ENCODE measurements around the gene TYW5.

DNA sequence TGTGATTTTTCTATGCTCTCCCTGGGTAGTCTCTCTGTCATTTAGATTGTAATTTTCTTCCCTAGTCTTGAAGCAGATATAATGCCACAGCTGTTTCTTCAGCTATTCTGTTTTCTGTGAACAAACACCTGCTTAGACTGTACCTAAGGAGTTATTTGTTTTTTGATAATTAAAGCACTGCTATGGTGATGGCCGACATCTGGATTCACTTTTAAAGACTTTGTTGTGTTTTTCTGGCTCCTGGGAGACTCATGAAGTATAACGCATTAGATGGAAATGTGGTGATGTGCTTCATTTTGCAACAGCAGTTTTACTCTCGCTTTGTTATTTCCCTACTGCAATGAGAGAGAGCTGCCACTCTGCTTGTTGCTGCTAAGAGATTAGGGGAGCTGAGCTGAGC lies 59.9 kb downstream of the TYW5 start:
- no peak for TF ChIP-seq SP1 (CRISPR knock-in tag; conservative IDR thresholded peaks at IDR 0.05)
- TF ChIP-seq, protein P1, sequence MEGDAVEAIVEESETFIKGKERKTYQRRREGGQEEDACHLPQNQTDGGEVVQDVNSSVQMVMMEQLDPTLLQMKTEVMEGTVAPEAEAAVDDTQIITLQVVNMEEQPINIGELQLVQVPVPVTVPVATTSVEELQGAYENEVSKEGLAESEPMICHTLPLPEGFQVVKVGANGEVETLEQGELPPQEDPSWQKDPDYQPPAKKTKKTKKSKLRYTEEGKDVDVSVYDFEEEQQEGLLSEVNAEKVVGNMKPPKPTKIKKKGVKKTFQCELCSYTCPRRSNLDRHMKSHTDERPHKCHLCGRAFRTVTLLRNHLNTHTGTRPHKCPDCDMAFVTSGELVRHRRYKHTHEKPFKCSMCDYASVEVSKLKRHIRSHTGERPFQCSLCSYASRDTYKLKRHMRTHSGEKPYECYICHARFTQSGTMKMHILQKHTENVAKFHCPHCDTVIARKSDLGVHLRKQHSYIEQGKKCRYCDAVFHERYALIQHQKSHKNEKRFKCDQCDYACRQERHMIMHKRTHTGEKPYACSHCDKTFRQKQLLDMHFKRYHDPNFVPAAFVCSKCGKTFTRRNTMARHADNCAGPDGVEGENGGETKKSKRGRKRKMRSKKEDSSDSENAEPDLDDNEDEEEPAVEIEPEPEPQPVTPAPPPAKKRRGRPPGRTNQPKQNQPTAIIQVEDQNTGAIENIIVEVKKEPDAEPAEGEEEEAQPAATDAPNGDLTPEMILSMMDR (IDR thresholded peaks at IDR 0.05), result no peak
- TF ChIP-seq, protein P2, sequence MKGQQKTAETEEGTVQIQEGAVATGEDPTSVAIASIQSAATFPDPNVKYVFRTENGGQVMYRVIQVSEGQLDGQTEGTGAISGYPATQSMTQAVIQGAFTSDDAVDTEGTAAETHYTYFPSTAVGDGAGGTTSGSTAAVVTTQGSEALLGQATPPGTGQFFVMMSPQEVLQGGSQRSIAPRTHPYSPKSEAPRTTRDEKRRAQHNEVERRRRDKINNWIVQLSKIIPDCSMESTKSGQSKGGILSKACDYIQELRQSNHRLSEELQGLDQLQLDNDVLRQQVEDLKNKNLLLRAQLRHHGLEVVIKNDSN (CRISPR knock-in tag; IDR thresholded peaks at IDR 0.05), result no peak
- no peak for TF ChIP-seq ETV6 (CRISPR knock-in tag; IDR thresholded peaks at IDR 0.05)
- no peak for TF ChIP-seq FOXJ3 (CRISPR knock-in tag; IDR thresholded peaks at IDR 0.05; ENCODE audit: borderline replicate concordance)

Measured in WTC11 (cell line).